GM15510 (cell line): Measurements from ENCODE around the gene TNNI2.

Experiments used
- POLR2A ChIP-seq: IDR thresholded peaks from 3 replicates; pipeline ENCODE4 v1.6.1; 2011; ENCODE audit warnings: borderline replicate concordance; ENCODE audit not compliant: insufficient read length; ENCODE audit errors: extremely low read depth

The TNNI2 gene

GRCh38 chr11:1838077-1838425 is 730 bp upstream of the TNNI2 start:
- TF ChIP-seq POLR2A, result no peak

GRCh38 chr11:1839204-1839923 is 583 bp downstream of the TNNI2 start:
- TF ChIP-seq POLR2A, result no peak

GRCh38 chr11:1839924-1840779 is 1.4 kb downstream of the TNNI2 start:
- TF ChIP-seq POLR2A, result no peak

GRCh38 chr11:1840780-1841480 is 2.1 kb downstream of the TNNI2 start:
- no peak for TF ChIP-seq POLR2A

GRCh38 chr11:1841511-1842148 is 2.8 kb downstream of the TNNI2 start:
- no peak for TF ChIP-seq POLR2A

GRCh38 chr11:1842149-1843097 is 3.6 kb downstream of the TNNI2 start:
- no peak for TF ChIP-seq POLR2A

- no peak for TF ChIP-seq POLR2A
These were observed 4.3 kb downstream of the TNNI2 start for GRCh38 chr11:1843098-1843473.

- no peak for TF ChIP-seq POLR2A
These were observed 5.0 kb downstream of the TNNI2 start for GRCh38 chr11:1843796-1844195.

GRCh38 chr11:1844221-1845094 is 5.7 kb downstream of the TNNI2 start:
- no peak for TF ChIP-seq POLR2A

GRCh38 chr11:1845095-1845429 is 6.3 kb downstream of the TNNI2 start:
- TF ChIP-seq POLR2A, result no peak

- TF ChIP-seq POLR2A, result no peak
These were observed 7.0 kb downstream of the TNNI2 start for GRCh38 chr11:1845561-1846452.

- TF ChIP-seq POLR2A, result no peak
These were observed 7.7 kb downstream of the TNNI2 start for GRCh38 chr11:1846453-1846932.
